CD4-positive, alpha-beta T cell treated with Interleukin-15 for 1 hour (primary cell): ENCODE results near the gene SLC6A7.

Experiments
- DNase-seq: peaks from one replicate; pipeline ENCODE4 v3.0.0-alpha.2; 2020

Gene SLC6A7

GRCh38 chr5:150175076-150175475, 14.8 kb upstream of the SLC6A7 start:
- DNase-seq: no peak

GRCh38 chr5:150175536-150175935, 14.3 kb upstream of the SLC6A7 start:
- no peak for DNase-seq

GRCh38 chr5:150176745-150177477, 13.0 kb upstream of the SLC6A7 start:
- no peak for DNase-seq

GRCh38 chr5:150177721-150178120, 12.1 kb upstream of the SLC6A7 start:
- no peak for DNase-seq

- DNase-seq: no peak
Measured at GRCh38 chr5:150178262-150178661, 11.6 kb upstream of the SLC6A7 start.

- no peak for DNase-seq
Measured at GRCh38 chr5:150179019-150179620, 10.7 kb upstream of the SLC6A7 start.

- DNase-seq: no peak
Measured at GRCh38 chr5:150180241-150181026, 9.4 kb upstream of the SLC6A7 start.

- DNase-seq: no peak
Measured at GRCh38 chr5:150181027-150181426, 8.8 kb upstream of the SLC6A7 start.

- DNase-seq: no peak
Measured at GRCh38 chr5:150181766-150182545, 7.9 kb upstream of the SLC6A7 start.

GRCh38 chr5:150182774-150183173, 7.1 kb upstream of the SLC6A7 start:
- no peak for DNase-seq

GRCh38 chr5:150183436-150183835, 6.4 kb upstream of the SLC6A7 start:
- DNase-seq: no peak

GRCh38 chr5:150184006-150184405, 5.9 kb upstream of the SLC6A7 start:
- no peak for DNase-seq

- no peak for DNase-seq
Measured at GRCh38 chr5:150184990-150185912, 4.6 kb upstream of the SLC6A7 start.

GRCh38 chr5:150186137-150186536, 3.7 kb upstream of the SLC6A7 start:
- no peak for DNase-seq

GRCh38 chr5:150186897-150187296, 3.0 kb upstream of the SLC6A7 start:
- DNase-seq: no peak

- DNase-seq: no peak
Measured at GRCh38 chr5:150188146-150188842, 1.6 kb upstream of the SLC6A7 start.

GRCh38 chr5:150189326-150189725, 536 bp upstream of the SLC6A7 start:
- DNase-seq: no peak

- DNase-seq: no peak
Measured at GRCh38 chr5:150190503-150190979, 679 bp downstream of the SLC6A7 start.

GRCh38 chr5:150190987-150191386, 1.1 kb downstream of the SLC6A7 start:
- DNase-seq: no peak

GRCh38 chr5:150192462-150192861, 2.6 kb downstream of the SLC6A7 start:
- no peak for DNase-seq
